Midbrain (tissue), 1 donor: ENCODE data around the gene STIM1.
"Not testable (repeated sequence)": the region's sequence is repeated elsewhere in the genome, so short reads cannot be mapped to it uniquely, and the experiment has no call there.

Experiments
- DNase-seq: peaks from one replicate; lab custom pipeline; 2025; lab: John Stamatoyannopoulos, UW

Gene STIM1

DNA sequence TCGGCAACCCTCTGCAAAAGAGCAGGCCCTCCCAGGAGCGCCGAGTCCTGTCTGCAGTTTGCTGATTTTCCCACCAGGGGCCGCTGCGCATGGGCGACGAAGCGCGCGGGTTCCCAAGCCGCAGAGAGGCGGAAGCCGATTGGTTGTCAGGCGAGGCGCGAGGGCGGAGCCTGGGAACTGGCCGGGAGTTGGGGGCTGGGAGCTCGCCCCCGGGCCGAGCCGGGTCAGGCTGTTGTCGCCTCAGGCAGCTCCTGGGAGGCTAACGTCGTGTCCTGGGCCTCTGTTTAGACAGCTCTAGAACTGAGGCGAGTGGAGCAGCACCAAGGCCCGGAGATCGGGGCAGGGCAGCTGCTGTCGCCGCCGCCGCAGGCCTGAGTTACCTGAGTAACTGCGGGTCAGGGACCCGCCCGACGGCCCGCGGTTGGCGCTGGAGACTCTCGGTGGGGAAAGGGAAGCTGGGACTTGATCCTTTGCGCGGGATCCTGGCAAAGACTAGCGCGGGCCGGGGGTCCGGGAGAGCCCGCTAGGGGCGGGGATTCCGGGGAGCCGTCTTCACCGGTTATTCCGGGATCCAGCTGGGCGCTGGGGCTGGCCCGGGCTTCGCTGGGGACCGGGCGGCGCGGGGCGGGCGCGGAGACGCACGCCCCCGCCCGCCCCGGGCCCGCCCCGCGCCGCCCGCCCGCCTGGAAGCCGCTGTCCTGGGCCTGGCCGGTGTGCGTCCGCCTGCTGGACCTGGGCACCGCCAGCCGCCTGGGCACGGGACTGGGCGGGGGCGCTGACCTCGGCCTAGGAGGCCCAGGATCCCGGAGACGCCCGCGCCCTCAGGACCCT is at the start of gene STIM1:
TSS of gene STIM1 (plus strand) at position 688 of the 831 bp plus-strand sequence. CDS start 607 bp downstream, outside the sequence.
- DNase-seq: peak; percentile 96

DNA sequence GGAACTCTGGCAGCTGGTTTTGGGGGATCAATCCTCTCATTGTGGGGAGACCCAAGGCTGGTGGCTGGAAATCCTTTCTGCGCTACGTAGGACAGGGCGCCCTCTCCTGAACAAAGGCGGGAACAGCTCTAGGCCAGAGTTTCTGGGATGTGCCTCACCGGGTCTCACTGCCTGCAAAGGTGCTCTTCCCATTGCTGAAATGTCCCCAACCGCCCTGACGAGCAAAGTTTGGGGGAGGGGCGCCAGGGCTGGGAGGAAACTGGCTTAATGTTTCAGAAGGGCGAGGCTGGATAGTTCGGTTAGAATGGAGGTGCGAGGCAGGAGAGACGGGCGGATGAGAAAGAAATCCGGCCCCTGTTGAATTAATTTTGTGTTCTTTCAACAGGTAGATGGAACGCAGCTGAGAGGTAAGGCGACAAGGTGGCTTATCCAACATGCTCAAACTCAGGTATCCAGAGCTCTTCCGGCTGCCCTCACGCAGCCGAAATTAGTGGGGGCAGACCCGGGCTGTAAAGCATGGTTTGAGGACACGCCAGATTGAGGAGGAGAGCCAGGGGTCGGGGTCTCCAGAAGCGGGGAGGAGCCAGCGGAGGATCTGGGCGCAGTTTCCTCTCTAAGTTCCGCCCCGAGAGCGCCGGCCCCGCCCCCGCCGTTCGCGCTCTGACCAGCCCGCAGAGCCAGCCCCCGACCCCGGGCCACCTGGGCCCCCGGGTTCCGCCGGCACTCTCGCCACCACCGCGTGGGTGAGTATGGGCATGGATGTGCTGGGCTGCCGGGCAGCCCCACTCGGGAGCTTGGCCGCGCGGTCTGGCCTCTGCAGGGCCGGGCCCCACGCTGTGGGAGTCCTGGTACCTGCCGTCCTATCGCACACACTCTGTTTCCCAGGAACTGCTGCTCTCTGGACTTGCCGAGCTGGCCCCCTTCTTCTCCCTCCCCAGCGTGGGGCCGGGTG is 47.3 kb upstream of the STIM1 start, which contains the start of gene PGAP2:
TSS of gene PGAP2 (plus strand) at position 652 of the 952 bp plus-strand sequence. CDS start 2,700 bp downstream, outside the sequence.
- peak; percentile 43 for DNase-seq

DNA sequence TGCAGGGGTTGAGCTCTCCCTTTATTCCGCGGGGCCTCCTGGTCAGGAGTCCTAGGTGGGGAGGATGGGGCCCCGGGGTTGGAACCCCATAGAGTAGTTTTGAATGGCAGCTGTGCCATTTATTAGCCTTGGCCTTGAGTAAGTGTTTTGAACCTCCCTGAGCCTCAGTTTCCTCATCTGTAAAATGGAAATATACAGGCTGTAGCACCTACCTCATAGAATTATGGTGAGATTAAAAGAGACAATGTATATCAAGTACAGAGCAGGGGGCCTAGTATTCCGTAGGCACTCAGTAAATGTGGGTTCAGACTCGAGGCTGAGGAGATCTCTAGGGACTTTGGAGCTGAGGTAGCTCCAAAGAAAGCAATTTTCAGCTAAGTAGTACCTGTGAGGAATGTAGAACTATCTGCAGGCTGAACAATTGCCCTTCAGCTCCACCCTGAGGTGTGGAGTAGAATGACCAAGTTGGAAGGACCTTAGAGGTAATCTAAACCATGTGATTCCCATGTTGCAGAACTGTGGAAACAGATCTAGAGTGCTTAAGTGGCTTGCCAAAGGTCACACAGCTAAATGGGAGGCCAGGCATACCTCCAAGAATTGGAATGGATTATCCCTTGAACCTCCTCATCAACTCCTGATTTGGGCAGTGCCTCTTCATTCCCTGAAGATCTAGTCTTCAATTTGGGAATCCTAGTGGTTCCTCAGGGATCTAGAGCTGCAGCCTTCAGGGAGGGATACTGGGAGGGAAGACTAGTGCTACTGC is 46.4 kb upstream of the STIM1 start:
- DNase-seq: no peak

DNA sequence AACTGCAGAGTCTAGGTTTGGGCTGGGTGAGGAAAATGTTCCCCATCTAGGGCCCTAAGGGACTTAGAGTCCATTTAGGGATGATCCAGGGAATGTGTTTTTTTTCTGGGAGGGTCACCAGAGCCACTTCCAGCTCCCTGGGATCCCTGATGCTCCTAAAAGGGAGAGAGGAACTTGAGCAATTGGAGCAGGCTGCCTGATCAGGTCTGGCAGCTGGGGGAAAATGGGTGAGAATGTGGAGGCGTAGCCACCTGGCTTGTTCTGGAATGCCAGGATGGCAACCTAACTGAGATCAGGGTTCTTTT is 45.9 kb upstream of the STIM1 start:
- no peak for DNase-seq

DNA sequence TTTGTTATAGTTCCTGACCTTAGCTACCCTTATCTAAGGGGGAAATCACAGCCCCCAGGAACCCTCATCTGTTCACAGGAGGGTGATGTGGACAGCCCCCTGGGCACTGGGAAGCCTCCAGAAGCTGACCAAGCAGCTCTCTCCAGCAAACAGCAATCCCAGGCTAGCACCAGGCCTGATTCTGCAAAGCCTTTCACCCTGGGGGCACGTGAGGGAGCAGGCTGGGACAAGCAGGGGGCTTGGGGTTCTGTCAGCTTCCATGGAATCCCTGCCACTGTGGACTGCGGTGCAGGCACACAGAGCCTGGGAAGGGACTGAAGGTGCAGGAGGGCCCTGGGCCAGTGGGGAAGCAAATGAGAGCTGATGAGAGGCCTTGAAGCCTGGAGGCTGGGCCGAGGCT is 45.0 kb upstream of the STIM1 start:
- no peak for DNase-seq

DNA sequence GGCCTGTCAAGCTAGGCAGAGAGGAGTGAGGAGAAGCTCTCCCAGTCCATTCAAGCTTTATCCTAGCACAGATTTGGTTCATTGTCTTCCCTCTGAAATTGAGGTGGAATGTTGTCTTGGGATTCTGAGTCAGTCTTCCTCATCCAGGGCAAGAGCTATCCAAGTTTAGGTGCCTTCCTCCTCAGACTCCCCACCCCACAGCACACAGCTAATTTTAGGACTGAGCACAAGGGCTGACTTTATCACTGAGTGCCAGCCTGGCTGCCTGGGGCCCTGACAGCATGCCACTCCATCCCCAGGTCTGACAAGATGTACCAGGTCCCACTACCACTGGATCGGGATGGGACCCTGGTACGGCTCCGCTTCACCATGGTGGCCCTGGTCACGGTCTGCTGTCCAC is 44.5 kb upstream of the STIM1 start:
- no peak for DNase-seq

DNA sequence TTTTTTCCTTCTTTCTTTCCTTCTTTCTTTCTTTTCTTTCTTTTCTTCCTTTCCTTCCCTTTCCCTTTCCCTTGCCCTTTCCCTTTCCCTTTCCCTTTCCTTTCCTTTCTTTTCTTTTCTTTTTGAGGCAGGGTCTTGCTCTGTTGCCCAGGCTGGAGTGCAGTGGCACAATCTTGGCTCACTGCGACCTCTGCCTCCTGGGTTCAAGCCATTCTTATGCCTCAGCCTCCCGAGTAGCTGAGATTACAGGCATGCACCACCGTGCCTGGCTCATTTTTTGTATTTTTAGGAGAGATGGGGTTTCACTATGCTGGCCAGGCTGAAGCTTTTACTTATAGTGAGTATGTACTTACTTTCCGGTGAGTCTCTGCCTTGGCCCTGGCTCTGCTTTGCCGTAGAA is 40.6 kb upstream of the STIM1 start:
- not testable (repeated sequence) for DNase-seq

DNA sequence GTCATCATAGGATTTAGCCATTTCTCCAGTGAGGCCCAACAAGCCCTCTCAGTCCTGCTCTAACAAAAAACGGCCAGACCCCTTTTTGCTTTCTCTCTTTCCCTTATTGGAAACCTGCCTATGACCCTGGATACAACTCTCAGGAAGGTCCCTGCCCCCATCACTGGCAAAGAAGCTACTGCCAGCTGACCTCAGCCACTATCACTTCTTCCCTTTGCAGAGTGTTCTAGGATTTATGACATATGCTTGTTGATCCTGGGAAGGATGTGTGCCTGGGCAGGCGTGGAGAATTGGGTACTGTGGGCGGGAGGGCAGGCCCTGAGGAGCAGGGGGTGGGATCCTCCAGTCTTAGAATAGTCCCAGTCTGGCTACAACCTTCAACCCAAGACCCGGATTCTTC is 39.6 kb upstream of the STIM1 start:
- DNase-seq: no peak

DNA sequence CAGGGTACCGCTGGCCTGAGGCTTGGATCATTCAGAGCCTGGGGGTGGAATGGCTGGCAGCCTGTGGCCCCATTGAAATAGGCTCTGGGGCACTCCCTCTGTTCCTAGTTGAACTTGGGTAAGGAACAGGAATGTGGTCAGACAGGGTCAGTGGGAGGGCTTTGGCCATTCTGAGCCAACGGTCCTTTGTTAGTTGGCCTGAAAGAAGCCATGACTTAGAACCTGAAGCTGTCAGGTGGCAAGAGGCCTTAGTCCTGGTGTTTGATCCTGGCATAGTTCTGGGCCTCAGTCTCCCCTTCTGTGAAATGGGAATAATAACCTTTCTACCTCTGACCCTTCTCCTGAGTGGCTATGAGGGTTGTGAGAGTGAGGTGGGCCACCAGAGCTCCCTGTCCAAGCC is 38.8 kb upstream of the STIM1 start:
- no peak for DNase-seq

DNA sequence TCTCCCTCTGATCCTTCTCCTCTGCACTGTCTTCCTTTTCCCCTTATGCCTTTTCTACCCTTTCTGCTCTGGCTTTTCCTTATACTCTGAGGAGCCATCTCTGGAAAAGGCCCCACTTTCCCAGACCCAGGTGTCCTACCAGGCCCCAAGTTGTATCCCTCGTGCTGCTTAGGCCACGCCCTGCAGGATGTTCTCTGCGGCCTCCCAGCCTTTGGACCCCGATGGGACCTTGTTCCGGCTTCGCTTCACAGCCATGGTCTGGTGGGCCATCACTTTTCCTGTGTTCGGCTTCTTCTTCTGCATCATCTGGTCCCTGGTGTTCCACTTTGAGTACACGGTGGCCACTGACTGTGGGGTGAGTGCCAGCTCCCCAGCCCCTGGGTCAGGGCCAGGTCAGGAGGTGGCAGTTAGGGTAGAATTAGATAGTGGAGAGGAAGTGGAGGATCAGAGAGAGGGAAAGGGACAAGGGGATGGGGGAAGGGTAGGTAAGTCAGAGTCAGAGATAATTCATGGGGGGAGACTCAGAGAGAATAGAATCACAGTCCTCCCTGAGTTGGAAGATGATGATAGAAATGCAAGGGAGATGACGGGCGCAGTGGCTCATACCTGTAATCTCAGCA is 38.2 kb upstream of the STIM1 start:
- DNase-seq: no peak

DNA sequence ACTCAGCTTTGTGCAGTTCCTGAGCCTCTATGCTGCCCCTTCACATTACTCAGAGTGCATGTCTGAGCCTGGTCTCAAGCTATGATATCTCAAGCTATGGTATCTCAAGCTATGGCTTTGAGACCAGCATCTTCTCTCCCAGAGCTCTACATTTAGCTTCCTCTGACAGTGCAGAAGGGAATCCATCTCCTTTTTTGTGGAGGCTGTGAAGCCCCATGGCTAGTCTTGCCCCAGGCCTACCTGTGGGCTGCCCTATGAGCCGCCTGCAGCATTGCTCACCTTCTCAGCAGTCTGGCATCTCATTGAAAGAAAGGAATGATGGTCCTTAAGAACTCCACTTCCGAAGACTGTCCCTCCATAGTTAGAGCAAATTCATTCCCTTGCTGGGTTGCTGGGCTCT is 34.5 kb upstream of the STIM1 start:
- DNase-seq: no peak

DNA sequence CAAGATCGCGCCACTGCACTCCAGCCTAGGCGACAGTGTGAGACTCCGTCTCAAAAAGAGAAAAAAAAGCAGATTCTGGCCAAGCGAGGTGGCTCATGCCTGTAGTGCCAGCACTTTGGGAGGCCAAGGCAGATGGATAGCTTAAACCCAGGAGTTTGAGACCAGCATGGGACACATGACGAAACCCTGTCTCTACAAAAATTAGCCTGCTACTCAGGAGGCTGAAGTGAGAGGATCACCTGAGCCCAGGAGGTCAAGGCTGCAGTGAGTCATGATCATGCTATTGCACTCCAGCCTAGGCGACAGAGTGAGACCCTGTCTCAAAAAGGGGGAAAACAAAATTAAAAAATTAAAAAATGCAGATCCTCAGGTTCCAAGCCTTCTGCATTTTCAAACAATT is 33.2 kb upstream of the STIM1 start:
- DNase-seq: no peak

DNA sequence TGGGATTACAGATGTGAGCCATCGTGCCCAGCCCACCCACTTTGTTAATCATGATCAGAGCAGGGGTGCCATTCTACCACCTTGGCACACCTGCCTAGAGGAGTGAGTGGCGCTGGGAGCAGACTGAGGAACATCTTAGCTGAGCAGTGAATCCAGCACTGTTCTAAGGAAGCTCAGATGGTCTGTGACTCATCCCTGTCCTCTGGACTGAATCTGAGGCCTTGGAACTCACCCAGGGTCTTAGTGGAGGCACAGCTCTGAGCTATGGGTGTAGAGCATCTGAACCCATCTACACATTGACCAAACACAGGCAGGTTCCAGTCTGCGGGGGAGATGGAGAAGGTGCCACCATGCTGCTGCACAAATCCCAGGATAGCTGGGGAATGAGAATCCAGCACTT is 32.2 kb upstream of the STIM1 start:
- DNase-seq: no peak

DNA sequence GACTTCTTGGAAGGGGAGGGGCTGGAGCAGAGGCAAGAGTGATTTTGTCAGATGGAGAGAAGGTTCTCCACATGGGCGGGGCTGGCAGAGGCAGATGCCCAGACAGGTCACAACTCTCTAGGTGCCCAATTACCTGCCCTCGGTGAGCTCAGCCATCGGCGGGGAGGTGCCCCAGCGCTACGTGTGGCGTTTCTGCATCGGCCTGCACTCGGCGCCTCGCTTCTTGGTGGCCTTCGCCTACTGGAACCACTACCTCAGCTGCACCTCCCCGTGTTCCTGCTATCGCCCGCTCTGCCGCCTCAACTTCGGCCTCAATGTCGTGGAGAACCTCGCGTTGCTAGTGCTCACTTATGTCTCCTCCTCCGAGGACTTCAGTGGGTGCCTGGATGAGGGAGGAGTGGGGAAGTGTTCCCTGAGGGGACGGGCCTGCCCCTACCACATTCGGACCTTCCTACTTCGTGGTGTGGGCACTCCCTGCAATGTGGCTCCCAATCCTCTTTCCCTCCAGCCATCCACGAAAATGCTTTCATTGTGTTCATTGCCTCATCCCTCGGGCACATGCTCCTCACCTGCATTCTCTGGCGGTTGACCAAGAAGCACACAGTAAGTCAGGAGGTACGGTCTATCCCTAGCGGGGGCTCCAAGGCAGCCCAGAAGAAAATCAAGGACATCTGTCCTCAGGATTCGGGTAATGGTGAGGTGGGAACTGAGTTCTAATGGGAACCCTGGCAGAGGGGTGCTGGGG is 31.5 kb upstream of the STIM1 start:
- DNase-seq: no peak

DNA sequence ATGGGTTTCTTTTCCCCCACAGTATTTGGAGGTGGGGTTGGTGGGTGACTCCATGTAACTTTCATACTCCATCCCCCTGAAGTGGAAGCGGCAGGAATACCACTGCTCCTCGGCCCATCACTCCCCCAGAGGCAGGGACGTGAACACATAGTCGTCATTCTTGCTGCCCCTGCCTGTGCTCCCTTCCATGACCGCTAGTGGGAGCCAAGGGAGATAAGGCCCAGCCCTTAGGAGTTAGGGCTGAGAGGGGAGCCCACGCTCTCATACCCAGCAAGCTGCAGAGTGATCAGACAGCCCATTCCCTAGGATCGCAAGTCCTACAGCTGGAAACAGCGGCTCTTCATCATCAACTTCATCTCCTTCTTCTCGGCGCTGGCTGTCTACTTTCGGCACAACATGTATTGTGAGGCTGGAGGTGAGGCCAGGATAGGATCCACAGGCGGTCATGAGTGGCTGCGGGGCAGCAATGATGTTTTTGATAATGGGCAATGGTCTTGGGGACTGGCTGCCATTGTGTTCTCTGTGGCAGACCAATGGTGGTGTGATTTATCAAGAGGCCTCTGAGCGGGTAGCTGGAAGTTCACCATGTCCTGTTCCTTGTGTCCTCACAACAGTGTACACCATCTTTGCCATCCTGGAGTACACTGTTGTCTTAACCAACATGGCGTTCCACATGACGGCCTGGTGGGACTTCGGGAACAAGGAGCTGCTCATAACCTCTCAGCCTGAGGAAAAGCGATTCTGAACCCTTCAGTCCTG is 30.6 kb upstream of the STIM1 start:
- DNase-seq: peak; percentile 56

DNA sequence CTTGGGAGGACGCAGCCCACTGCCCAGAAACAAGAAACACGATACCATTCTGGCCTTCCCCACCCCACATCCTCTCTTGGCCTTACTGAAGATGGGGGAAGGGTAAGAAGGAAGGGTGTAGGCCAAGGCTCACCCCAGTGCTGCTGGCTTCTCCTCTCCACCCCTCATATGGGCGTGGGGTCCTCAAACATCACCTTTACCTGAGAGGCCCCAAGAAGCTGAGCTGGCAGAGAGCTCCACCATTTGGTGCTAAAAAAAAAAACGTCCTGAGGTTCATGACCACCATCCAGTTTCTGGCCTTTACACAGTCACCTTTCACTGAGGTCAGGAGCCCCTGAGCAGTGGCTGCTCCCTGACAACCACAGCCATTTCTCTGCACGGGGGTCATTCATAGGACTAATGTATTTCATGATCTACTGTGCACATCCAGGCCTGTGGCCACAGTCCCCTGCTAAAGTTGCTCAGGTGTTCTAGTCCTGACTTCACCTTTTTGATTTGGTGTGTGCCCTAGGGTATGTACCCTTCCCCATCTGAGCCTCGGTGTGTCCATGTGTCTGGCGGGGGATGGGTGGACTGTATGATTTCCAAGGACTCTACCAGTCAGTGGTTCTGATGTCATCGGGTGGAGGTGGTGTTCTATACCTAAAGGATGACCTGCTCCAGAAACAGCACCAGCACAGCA is 29.9 kb upstream of the STIM1 start:
- DNase-seq: no peak

DNA sequence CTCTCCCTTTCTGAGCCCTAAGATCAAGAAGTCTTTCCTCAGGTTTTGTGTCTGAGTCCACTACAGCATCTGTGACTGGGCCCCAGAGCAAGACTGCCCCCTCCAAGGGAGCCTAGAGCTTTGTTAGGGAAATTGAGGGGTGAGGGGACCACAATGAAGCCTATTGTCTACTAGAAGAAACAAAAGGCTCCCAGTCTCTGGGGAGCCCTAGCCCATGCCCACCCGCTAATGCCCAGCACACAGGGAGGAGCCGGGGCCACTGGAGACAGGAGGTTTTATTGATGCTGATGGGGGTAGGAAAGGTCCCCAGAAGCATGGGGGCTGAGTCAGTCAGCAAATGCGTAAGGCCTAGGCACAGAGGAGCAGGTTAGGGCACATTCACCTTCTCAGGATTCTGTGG is 28.7 kb upstream of the STIM1 start:
- DNase-seq: peak; percentile 89

DNA sequence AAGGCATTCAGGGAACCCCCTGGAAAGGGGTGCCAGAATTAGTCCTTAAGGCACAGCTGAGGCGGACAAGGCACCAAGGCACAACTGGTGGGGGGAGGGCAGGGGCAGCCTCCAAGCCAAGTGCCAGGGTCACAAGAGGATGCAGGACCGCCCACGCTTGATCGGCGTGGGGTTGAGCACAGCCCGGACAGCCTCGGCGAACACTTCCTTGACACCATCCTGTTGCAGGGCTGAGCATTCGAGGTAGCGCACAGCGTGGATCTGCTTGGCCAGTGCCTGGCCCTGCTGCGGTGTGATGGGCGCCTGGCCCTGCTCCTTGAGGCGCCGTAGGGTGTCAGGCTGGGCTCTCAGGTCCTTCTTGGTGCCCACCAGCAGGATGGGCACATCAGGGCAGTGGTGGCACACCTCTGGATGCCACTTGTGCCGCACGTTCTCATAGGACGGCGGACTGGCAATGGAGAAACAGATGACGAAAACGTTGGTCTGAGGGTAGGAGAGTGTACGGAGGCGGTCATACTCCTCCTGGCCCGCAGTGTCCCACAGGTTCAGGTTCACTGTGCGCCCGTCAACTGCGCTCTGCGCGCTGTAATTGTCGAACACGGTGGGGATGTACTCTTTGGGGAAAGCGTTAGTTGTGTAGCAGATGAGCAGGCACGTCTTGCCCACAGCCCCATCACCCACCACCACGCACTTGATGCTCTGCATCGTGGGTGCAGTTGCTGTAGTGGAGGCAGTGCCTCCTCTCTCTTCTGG is 27.9 kb upstream of the STIM1 start:
- peak; percentile 30 for DNase-seq

DNA sequence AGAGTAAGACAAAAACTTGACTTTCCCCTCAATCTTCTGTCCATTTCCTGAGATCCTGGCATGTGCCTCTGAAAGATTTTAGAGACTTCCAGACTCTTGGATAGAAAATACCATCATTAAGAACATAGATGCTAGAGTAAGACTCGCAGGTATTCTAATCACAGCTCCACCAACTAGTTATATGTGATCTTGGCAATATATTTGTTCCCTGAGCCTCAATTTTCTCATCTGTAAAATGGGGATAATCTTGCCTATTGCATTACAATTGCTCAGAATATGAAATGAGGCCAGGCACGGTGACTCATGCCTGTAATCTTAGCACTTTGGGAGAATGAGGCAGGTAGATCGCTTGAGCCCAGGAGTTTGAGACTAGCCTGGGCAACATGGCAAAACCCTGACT is 25.4 kb upstream of the STIM1 start:
- no peak for DNase-seq
